GM23338 (cell line): ENCODE measurements around the gene REEP1. TPM values are rescaled to one million over a fixed set of nuclear protein-coding genes. Genes with fewer than 3 reads are reported as not detected.

Experiments used
- ATAC-seq: fragments of 200-7000 bp; cut with Tn5 transposase; 3 replicates; pipeline ENCODE4 v1.9.1; 2020
- DNase-seq: peaks from one replicate; pipeline ENCODE4 v3.0.0-alpha.2; 2015; ENCODE audit warnings: low spot score
- H2AFZ ChIP-seq: fragments of 200-600 bp; sonication (generic); 2 replicates; pipeline ENCODE4 v1.8.0; 2016; ENCODE audit warnings: antibody characterized with exemption, mild to moderate bottlenecking, moderate library complexity
- H3F3A ChIP-seq: fragments of 200-600 bp; sonication (generic); replicated peaks from 2 replicates; pipeline ENCODE4 v1.8.0; 2017; ENCODE audit warnings: antibody characterized with exemption, mixed run types, low read depth
- H3K27ac ChIP-seq: fragments of 200-600 bp; sonication (generic); 2 replicates; pipeline ENCODE4 v1.6.1; 2016; ENCODE audit warnings: low read depth
- H3K27me3 ChIP-seq: fragments of 200-600 bp; sonication (generic); 2 replicates; pipeline ENCODE4 v1.8.0; 2016; ENCODE audit warnings: mild to moderate bottlenecking, mixed run types, moderate library complexity; ENCODE audit not compliant: insufficient read depth
- H3K36me3 ChIP-seq: fragments of 200-600 bp; sonication (generic); 2 replicates; pipeline ENCODE4 v1.8.0; 2016; ENCODE audit warnings: mild to moderate bottlenecking; ENCODE audit not compliant: insufficient read depth
- H3K4me1 ChIP-seq: fragments of 200-600 bp; sonication (generic); 2 replicates; pipeline ENCODE4 v1.8.0; 2016; ENCODE audit warnings: mild to moderate bottlenecking, moderate library complexity; ENCODE audit not compliant: insufficient read depth
- H3K4me2 ChIP-seq: fragments of 200-600 bp; sonication (generic); 2 replicates; pipeline ENCODE4 v1.7.1; 2017; ENCODE audit warnings: mixed run types
- H3K4me3 ChIP-seq: fragments of 200-600 bp; sonication (generic); 2 replicates; pipeline ENCODE4 v1.6.1; 2016; ENCODE audit warnings: mixed run types
- H3K79me2 ChIP-seq: fragments of 200-600 bp; sonication (generic); replicated peaks from 2 replicates; pipeline ENCODE4 v1.8.0; 2017; ENCODE audit warnings: mild to moderate bottlenecking; ENCODE audit not compliant: insufficient read depth
- H3K9me2 ChIP-seq: fragments of 200-600 bp; sonication (generic); 2 replicates; pipeline ENCODE4 v1.8.0; 2017; ENCODE audit not compliant: insufficient read depth
- H4K20me1 ChIP-seq: fragments of 200-600 bp; sonication (generic); replicated peaks from 2 replicates; pipeline ENCODE4 v1.8.0; 2017; ENCODE audit warnings: mild to moderate bottlenecking; ENCODE audit not compliant: insufficient read depth
- H3K27ac Mint-ChIP-seq: 2 replicates; pipeline ENCODE4 v1.8.0; 2020; ENCODE audit warnings: inconsistent platforms, mild to moderate bottlenecking, moderate library complexity, mixed read lengths
- H3K27me3 Mint-ChIP-seq: 3 replicates; pipeline ENCODE4 v1.8.0; 2022; ENCODE audit warnings: low read depth, mild to moderate bottlenecking, moderate library complexity, mixed read lengths, inconsistent platforms; ENCODE audit not compliant: insufficient read depth, poor library complexity
- H3K36me3 Mint-ChIP-seq: 3 replicates; pipeline ENCODE4 v1.8.0; 2021; ENCODE audit warnings: low read depth, mild to moderate bottlenecking, inconsistent platforms, moderate library complexity, mixed read lengths
- H3K4me1 Mint-ChIP-seq: 3 replicates; pipeline ENCODE4 v1.8.0; 2020; ENCODE audit warnings: mild to moderate bottlenecking, inconsistent platforms, mixed read lengths
- H3K4me3 Mint-ChIP-seq: 3 replicates; pipeline ENCODE4 v1.8.0; 2021; ENCODE audit warnings: moderate library complexity, mild to moderate bottlenecking, inconsistent platforms, mixed read lengths
- H3K9me3 Mint-ChIP-seq: 3 replicates; pipeline ENCODE4 v1.8.0; 2020; ENCODE audit warnings: moderate library complexity, mild to moderate bottlenecking, inconsistent platforms, mixed read lengths
- CREB1 ChIP-seq: fragments of 250-450 bp; sonication (Bioruptor Pico); IDR thresholded peaks from 2 replicates; pipeline ENCODE4 v1.5.0; 2020; ENCODE audit warnings: low read depth, mild to moderate bottlenecking, moderate library complexity
- CTCF ChIP-seq, 2 experiments: fragments of 200-600 bp in 1 of 2; sonication (generic) in 1 of 2; conservative IDR thresholded peaks; 2 replicates each; pipeline versions ENCODE4 v1.5.1 to v1.6.1; 2016 to 2017; ENCODE audit warnings: antibody characterized with exemption in 2 of 2, low read depth in 2 of 2, mild to moderate bottlenecking in 2 of 2, moderate library complexity in 1 of 2
- ETS1 ChIP-seq: IDR thresholded peaks from 2 replicates; pipeline ENCODE4 v1.6.1; 2016; ENCODE audit warnings: antibody characterized with exemption
- EZH2 ChIP-seq: fragments of 200-600 bp; sonication (generic); IDR thresholded peaks from one replicate; pipeline ENCODE4 v1.8.0; 2017; ENCODE audit warnings: antibody characterized with exemption, mild to moderate bottlenecking, low read depth; ENCODE audit not compliant: unreplicated experiment
- EZH2phosphoT487 ChIP-seq: fragments of 200-600 bp; sonication (generic); IDR thresholded peaks from one replicate; pipeline ENCODE4 v1.8.1; 2018; ENCODE audit warnings: antibody characterized with exemption; ENCODE audit not compliant: unreplicated experiment
- JUNB ChIP-seq: IDR thresholded peaks from one replicate; pipeline ENCODE4 v1.6.1; 2016; ENCODE audit warnings: antibody characterized with exemption; ENCODE audit not compliant: unreplicated experiment
- NANOG ChIP-seq: IDR thresholded peaks from 2 replicates; pipeline ENCODE4 v1.6.1; 2016; ENCODE audit warnings: antibody characterized with exemption, borderline replicate concordance
- POLR2AphosphoS5 ChIP-seq: IDR thresholded peaks from 2 replicates; pipeline ENCODE4 v1.6.1; 2016; ENCODE audit warnings: antibody characterized with exemption, low read depth
- REST ChIP-seq: IDR thresholded peaks from one replicate; pipeline ENCODE4 v1.6.1; 2018; ENCODE audit warnings: antibody characterized with exemption; ENCODE audit not compliant: unreplicated experiment
- STAT1 ChIP-seq: IDR thresholded peaks from one replicate; pipeline ENCODE4 v1.6.1; 2016; ENCODE audit warnings: antibody characterized with exemption; ENCODE audit not compliant: unreplicated experiment
- ZNF114 ChIP-seq: fragments of 250-450 bp; sonication (Bioruptor Pico); IDR thresholded peaks from 2 replicates; pipeline ENCODE4 v1.5.0; 2020; ENCODE audit warnings: mild to moderate bottlenecking, moderate library complexity
- ZNF331 ChIP-seq: fragments of 250-450 bp; sonication (Bioruptor Pico); IDR thresholded peaks from 2 replicates; pipeline ENCODE4 v1.5.0; 2020; ENCODE audit warnings: low read depth, mild to moderate bottlenecking, moderate library complexity
- ZNF462 ChIP-seq: fragments of 250-450 bp; sonication (Bioruptor Pico); IDR thresholded peaks from 2 replicates; pipeline ENCODE4 v1.5.0; 2020; ENCODE audit warnings: mild to moderate bottlenecking, moderate library complexity
- polyA plus RNA-seq: library from polyadenylated mRNA; unstranded; fragments of >200 nt; fragmentation: Nextera tagmentation; extraction: Ambion mirVana; gene quantifications from 2 replicates; pipeline ENCODE4 v1.2.1, GENCODE V29; 2016
- total RNA-seq: library from RNA; depleted of rRNA; stranded (reverse); fragments of >200 nt; shearing (Covaris generic); gene quantifications from 2 replicates; pipeline ENCODE4 v1.2.3, GENCODE V29; 2014

REEP1 gene
- total and polyA plus RNA-seq, 2 experiments from 2014 or later: 1.6 to 1.8 TPM

- Mint-ChIP-seq H3K36me3 (no peaks in the 10 kb centered on the region), H3K4me1 (peaks cover 14% of the 10 kb centered on the region), H3K9me3 (no peaks in the 10 kb centered on the region; the same call in 2 of the 3 replicates), H3K27me3 (no peaks in the 10 kb centered on the region), H3K27ac (no peak overlapping the region), H3K4me3 (no peak overlapping the region)
- Histone ChIP-seq H4K20me1 (no peaks in the 10 kb centered on the region), H3K4me2 (no peak overlapping the region), H3K36me3 (no peaks in the 10 kb centered on the region), H3K4me3 (no peak overlapping the region), H3F3A (no peaks in the 10 kb centered on the region), H3K4me1 (no peaks in the 10 kb centered on the region), H3K9me2 (no peaks in the 10 kb centered on the region), H2AFZ (no peak overlapping the region), H3K27me3 (no peaks in the 10 kb centered on the region), H3K79me2 (no peaks in the 10 kb centered on the region), H3K27ac (no peak overlapping the region)
- TF ChIP-seq EZH2phosphoT487 (no peak), REST (no peak), POLR2AphosphoS5 (no peak), CTCF (conservative IDR thresholded peaks at IDR 0.05; ENCODE audit: low read depth in 2 of 2) (no peak), STAT1 (no peak), CREB1 (CRISPR knock-in tag) (no peak), EZH2 (no peak), NANOG (no peak), ZNF331 (CRISPR knock-in tag) (no peak), ZNF114 (no peak), ZNF462 (CRISPR knock-in tag) (no peak), JUNB (no peak), ETS1 (no peak)
- ATAC-seq: no peak; the same call in 2 of the 3 replicates
- DNase-seq: no peak
Observed at GRCh38 chr2:86305195-86305914, 32.1 kb downstream of the REEP1 start.
